Pons (tissue), 1 donor: ENCODE results near the gene SH2D3A.
"Not testable (repeated sequence)": the region's sequence is repeated elsewhere in the genome, so short reads cannot be mapped to it uniquely, and the experiment has no call there.

Experiments
- DNase-seq: peaks from one replicate; pipeline ENCODE4 v3.0.0-alpha.2; 2016; ENCODE audit warnings: low spot score

Gene SH2D3A

GRCh38 chr19:6761053-6761676 lies 6.1 kb downstream of the SH2D3A start:
- no peak for DNase-seq

- no peak for DNase-seq
Measured at GRCh38 chr19:6760606-6761005, 6.6 kb downstream of the SH2D3A start.

GRCh38 chr19:6754653-6755463 lies 12.4 kb downstream of the SH2D3A start:
- DNase-seq: no peak

- DNase-seq: no peak
Measured at GRCh38 chr19:6754136-6754535, 13.1 kb downstream of the SH2D3A start.

- DNase-seq: no peak
Measured at GRCh38 chr19:6753178-6754031, 13.8 kb downstream of the SH2D3A start.

- no peak for DNase-seq
Measured at GRCh38 chr19:6752256-6753177, 14.7 kb downstream of the SH2D3A start.

GRCh38 chr19:6751189-6751588 lies 16.0 kb downstream of the SH2D3A start:
- no peak for DNase-seq

GRCh38 chr19:6750062-6750461 lies 17.2 kb downstream of the SH2D3A start:
- no peak for DNase-seq

- DNase-seq: not testable (repeated sequence)
Measured at GRCh38 chr19:6748543-6748942, 18.7 kb downstream of the SH2D3A start.

GRCh38 chr19:6745965-6746364 lies 21.3 kb downstream of the SH2D3A start:
- DNase-seq: no peak

GRCh38 chr19:6744381-6745301 lies 22.6 kb downstream of the SH2D3A start:
- DNase-seq: no peak

GRCh38 chr19:6743714-6744380 lies 23.4 kb downstream of the SH2D3A start:
- DNase-seq: no peak

- no peak for DNase-seq
Measured at GRCh38 chr19:6743066-6743465, 24.2 kb downstream of the SH2D3A start.

- DNase-seq: no peak
Measured at GRCh38 chr19:6740589-6741343, 26.5 kb downstream of the SH2D3A start.

GRCh38 chr19:6739883-6740588 lies 27.2 kb downstream of the SH2D3A start:
- no peak for DNase-seq

- peak; percentile 75 for DNase-seq
Measured at GRCh38 chr19:6739390-6739882, 27.8 kb downstream of the SH2D3A start, which contains the start of gene TRIP10. Gene TRIP10, plus strand, starts transcription at chr19:6739680. Its CDS starts 82 bp downstream, at chr19:6739762.

- no peak for DNase-seq
Measured at GRCh38 chr19:6738787-6739389, 28.3 kb downstream of the SH2D3A start.
